ENCODE data around the gene FGD2.

FGD2 gene

GRCh38 chr6:36973647-36974046, 31.8 kb upstream of the FGD2 start:
- no peak for TF ChIP-seq CTCF (IDR thresholded peaks at IDR 0.05)

DNA sequence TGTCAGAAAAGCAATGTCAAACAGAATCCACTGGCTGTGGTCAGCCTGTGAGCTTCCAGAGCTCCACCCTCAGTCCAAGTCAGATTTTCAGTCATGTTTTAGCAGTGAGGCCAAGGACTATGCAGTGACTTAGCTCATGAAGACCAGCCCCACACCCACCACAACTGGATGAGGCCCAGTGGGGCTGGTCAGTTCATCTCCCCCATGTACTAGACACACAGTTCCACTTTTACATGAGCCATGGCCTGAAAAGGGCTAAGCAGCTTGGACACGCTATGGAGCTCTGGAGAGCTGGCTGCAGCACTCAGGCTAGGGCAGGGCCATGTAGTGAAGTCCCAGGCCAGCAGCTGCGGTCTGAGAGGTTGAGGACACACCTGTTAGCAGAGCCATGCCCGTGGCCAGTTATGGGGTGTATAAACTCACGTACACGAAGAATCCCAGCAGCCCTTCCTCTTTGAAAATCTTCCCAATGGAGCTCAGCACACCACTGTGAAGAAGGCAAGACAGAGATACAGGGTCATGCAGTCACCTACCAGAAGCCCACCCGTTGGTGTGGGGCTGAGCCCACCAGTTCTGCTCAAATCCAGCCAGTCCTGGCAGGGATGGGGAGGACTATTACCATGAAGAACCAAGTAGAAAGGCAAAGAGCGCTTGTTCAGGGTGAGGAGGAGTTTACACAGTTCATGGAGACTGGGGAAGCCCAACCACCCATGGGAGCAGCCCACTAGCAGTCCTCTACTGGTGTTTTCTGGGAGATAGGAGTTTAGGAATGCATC, 30.0 kb upstream of the FGD2 start:
- TF ChIP-seq CTCF (IDR thresholded peaks at IDR 0.05) = no peak

GRCh38 chr6:36976007-36976264, 29.5 kb upstream of the FGD2 start:
- TF ChIP-seq CTCF (IDR thresholded peaks at IDR 0.05) = no peak

DNA sequence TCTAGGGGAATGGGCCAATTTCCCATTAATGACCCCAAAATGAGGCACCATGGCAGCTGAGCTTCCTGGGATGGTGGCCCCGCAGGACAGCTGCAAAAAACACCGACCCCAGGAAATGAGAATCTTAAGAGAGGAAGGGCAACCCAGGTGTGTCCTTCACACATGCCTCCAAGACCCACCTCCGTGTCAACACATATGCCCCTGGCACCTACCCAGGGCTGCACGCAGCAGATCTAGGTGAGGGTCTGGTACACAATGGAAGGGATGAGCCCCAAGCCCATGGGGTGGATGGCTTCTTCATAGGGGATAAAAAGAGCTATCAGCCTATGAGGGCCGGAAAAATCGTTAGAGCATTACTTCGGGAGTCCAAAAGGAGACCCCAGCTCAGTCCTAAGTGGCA, 28.9 kb upstream of the FGD2 start:
- no peak for TF ChIP-seq CTCF (IDR thresholded peaks at IDR 0.05)

DNA sequence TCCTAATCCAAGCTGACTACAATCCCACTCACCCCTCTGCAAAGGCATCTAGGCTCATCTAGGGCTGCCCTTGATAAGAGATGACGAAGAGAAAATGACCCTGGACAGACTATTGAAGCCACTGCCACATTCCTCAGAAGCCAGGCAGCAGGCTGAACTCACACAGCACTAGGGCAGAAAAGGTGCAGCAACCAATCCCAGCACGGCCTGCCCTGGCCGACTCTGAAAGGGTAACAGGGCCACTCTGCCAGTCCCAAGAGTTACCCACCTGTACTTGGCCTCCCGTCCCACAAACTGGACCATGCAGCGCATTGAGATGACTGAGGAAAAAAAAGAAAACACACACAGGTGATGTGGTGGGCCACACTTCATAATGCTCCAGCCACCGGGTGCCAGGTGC, 28.5 kb upstream of the FGD2 start:
- no peak for TF ChIP-seq CTCF (IDR thresholded peaks at IDR 0.05)

DNA sequence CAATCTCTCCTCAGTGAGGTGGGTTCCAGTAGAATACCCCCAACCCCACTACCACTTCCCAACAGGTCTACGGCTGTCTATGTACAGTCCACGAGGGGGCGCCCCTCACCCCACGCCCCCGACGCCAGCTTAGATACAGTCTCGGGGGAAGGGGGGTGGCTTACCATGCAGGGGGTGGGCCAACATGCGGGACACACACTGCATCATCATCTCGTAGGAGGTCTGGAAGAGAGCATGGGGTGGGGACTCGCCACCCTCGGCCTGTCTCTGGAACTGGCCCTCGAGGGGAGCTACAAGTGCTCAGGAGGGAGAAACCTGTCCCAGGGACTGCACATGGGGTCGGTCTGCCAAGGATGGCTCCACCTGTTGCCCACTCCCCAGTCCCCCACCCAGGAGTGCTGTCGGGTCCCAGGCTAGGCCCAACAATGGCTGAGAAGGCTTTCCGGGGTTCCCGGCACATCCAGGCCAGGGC, 27.9 kb upstream of the FGD2 start:
- peak; percentile 28; the same call in 1 of the 2 replicates for TF ChIP-seq CTCF (IDR thresholded peaks at IDR 0.05)

- TF ChIP-seq CTCF (IDR thresholded peaks at IDR 0.05) = no peak
Observed at GRCh38 chr6:36978421-36979346, 26.8 kb upstream of the FGD2 start.
